GM06990 (cell line): Measurements from ENCODE around the gene TOP2B.

ENCODE experiments used
- DNase-seq: peaks from one replicate; pipeline ENCODE4 v3.0.0-alpha.2; 2011; ENCODE audit not compliant: insufficient read length; ENCODE audit errors: extremely low read depth
- H3K27me3 ChIP-seq: replicated peaks from 2 replicates; pipeline ENCODE4 v1.6.0; 2011; ENCODE audit warnings: low read length; ENCODE audit not compliant: control insufficient read depth, insufficient read depth
- H3K36me3 ChIP-seq: 2 replicates; pipeline ENCODE4 v1.5.1; 2011; ENCODE audit warnings: low read length; ENCODE audit not compliant: control insufficient read depth, insufficient read depth
- H3K4me3 ChIP-seq: replicated peaks from 2 replicates; pipeline ENCODE4 v1.5.1; 2011; ENCODE audit warnings: low read depth, mild to moderate bottlenecking, control low read depth, low read length
- CTCF ChIP-seq: IDR thresholded peaks from 2 replicates; pipeline ENCODE4 v1.5.1; 2011; ENCODE audit warnings: low read length, control low read depth, mild to moderate bottlenecking, inconsistent platforms; ENCODE audit not compliant: insufficient read depth, poor library complexity, severe bottlenecking

TOP2B gene

GRCh38 chr3:25652921-25653320 is 11.8 kb downstream of the TOP2B start:
- TF ChIP-seq CTCF: no peak
- Histone ChIP-seq H3K27me3 (no peaks in the 10 kb centered on the region), H3K36me3 (no peaks in the 10 kb centered on the region), H3K4me3 (no peak overlapping the region)
- no peak for DNase-seq

- Histone ChIP-seq H3K27me3 (no peaks in the 10 kb centered on the region), H3K4me3 (no peak overlapping the region), H3K36me3 (no peaks in the 10 kb centered on the region)
- TF ChIP-seq CTCF: no peak
- DNase-seq: no peak
Measured at GRCh38 chr3:25648925-25649830, 15.5 kb downstream of the TOP2B start.

GRCh38 chr3:25648107-25648535 is 16.6 kb downstream of the TOP2B start:
- Histone ChIP-seq H3K36me3 (no peaks in the 10 kb centered on the region), H3K27me3 (no peaks in the 10 kb centered on the region), H3K4me3 (no peak overlapping the region)
- DNase-seq: peak; percentile 20
- TF ChIP-seq CTCF: peak; percentile 88

- Histone ChIP-seq H3K27me3 (no peaks in the 10 kb centered on the region), H3K36me3 (no peaks in the 10 kb centered on the region; the same call in 1 of the 2 replicates), H3K4me3 (no peak overlapping the region)
- DNase-seq: no peak
- no peak for TF ChIP-seq CTCF
Measured at GRCh38 chr3:25635038-25635437, 29.7 kb downstream of the TOP2B start.

- Histone ChIP-seq H3K36me3 (no peaks in the 10 kb centered on the region; the same call in 1 of the 2 replicates), H3K4me3 (no peak overlapping the region), H3K27me3 (no peaks in the 10 kb centered on the region)
- DNase-seq: no peak
- no peak for TF ChIP-seq CTCF
Measured at GRCh38 chr3:25633919-25634318, 30.8 kb downstream of the TOP2B start.
